Mesothelial cell of epicardium (in vitro differentiated cells): ENCODE data around the gene FSIP1. TPM values are rescaled to one million over a fixed set of nuclear protein-coding genes. Genes with fewer than 3 reads are reported as not detected.
A peak's percentile ranks its signal among the peaks of the same experiment; 100 is the strongest.

Experiments
- DNase-seq, 2 experiments: peaks; one replicate each; pipeline ENCODE4 v3.0.0; 2021; ENCODE audit warnings: low spot score in 2 of 2; ENCODE audit not compliant: unreplicated experiment in 2 of 2
- H3K27ac Mint-ChIP-seq: 2 replicates; pipeline ENCODE4 v1.8.0; 2021; ENCODE audit warnings: mixed read lengths
- H3K27me3 Mint-ChIP-seq: 2 replicates; pipeline ENCODE4 v1.8.0; 2021; ENCODE audit warnings: low read depth, mixed read lengths
- H3K36me3 Mint-ChIP-seq: 2 replicates; pipeline ENCODE4 v1.8.0; 2021; ENCODE audit warnings: mixed read lengths
- H3K4me1 Mint-ChIP-seq: 2 replicates; pipeline ENCODE4 v1.8.0; 2021; ENCODE audit warnings: mixed read lengths
- H3K4me3 Mint-ChIP-seq: 2 replicates; pipeline ENCODE4 v1.8.0; 2021; ENCODE audit warnings: mild to moderate bottlenecking, moderate library complexity, mixed read lengths
- H3K9me3 Mint-ChIP-seq: 2 replicates; pipeline ENCODE4 v1.8.0; 2021; ENCODE audit warnings: mixed read lengths
- total RNA-seq: library from RNA; stranded (reverse); gene quantifications from 3 replicates; pipeline ENCODE4 v1.2.1, GENCODE V29; 2021
- TF ChIP-seq, protein P1 (sequence below): fragments of 200-600 bp; sonication (generic); IDR thresholded peaks from one replicate; pipeline ENCODE4 v1.5.0; 2021; ENCODE audit warnings: antibody characterized with exemption; ENCODE audit not compliant: unreplicated experiment

The FSIP1 gene
- total RNA-seq, 1 donor from 2014 or later: 0.74 TPM

DNA sequence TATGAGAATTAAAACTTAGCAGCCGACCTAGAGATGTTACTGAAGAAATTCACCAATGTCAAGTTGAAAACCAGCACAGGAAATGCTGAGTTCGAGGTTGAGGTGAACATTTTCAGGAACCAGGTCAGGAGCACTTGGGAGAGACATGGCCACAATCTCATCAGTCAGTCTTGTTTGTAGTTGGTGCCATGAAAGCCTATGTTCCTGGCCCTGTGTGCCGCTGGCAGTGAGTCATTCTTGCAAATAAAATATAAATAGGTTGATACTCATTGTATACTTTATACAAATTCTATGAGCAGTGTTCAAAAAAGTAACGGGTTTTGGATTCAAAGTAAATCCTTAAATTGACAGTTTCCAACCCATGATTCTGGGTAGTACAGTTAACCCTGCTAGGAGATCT, 1.5 kb upstream of the FSIP1 start:
- peaks cover 30% of the 10 kb centered on the region for H3K4me1 Mint-ChIP-seq
- no peaks in the 10 kb centered on the region for H3K36me3 Mint-ChIP-seq
- H3K27me3 Mint-ChIP-seq: no peaks in the 10 kb centered on the region
- peaks cover 10% of the 10 kb centered on the region for H3K9me3 Mint-ChIP-seq
- peak overlapping the region; percentile 94 for H3K27ac Mint-ChIP-seq
- TF ChIP-seq, protein P1, sequence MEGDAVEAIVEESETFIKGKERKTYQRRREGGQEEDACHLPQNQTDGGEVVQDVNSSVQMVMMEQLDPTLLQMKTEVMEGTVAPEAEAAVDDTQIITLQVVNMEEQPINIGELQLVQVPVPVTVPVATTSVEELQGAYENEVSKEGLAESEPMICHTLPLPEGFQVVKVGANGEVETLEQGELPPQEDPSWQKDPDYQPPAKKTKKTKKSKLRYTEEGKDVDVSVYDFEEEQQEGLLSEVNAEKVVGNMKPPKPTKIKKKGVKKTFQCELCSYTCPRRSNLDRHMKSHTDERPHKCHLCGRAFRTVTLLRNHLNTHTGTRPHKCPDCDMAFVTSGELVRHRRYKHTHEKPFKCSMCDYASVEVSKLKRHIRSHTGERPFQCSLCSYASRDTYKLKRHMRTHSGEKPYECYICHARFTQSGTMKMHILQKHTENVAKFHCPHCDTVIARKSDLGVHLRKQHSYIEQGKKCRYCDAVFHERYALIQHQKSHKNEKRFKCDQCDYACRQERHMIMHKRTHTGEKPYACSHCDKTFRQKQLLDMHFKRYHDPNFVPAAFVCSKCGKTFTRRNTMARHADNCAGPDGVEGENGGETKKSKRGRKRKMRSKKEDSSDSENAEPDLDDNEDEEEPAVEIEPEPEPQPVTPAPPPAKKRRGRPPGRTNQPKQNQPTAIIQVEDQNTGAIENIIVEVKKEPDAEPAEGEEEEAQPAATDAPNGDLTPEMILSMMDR: no peak
- no peak for DNase-seq
- peak overlapping the region; percentile 93 for H3K4me3 Mint-ChIP-seq

DNA sequence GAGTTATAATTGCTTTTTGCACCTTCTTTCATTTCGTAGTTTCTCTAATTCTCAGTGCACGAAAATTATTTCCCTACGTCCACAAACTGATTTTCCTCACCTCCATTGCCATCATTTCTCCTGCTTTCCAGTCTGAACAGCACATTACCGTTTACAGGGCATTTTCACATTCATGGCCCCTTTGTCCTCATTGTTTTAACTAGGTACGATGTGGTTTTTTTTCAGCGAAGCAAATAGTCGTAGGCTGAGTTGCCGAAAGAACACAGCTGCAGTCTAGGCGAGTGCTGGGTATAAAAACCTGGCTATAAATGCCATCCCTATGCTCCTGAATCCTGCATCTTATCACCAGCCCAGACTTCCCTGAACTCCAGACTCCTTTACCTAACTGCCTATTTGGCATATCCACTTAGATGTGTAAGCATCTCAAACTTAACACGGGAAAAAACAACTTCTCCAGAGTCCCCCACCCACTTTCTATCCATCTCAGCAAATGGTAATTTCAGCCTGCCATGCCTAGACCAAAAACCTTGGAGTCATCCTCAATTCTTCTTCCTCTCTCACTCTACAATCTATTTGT, 691 bp upstream of the FSIP1 start:
- Mint-ChIP-seq H3K27me3 (no peaks in the 10 kb centered on the region), H3K27ac (peak overlapping the region; percentile 94), H3K36me3 (no peaks in the 10 kb centered on the region), H3K4me1 (peaks cover 30% of the 10 kb centered on the region), H3K4me3 (peak overlapping the region; percentile 93), H3K9me3 (peaks cover 10% of the 10 kb centered on the region)
- TF ChIP-seq, protein P1: no peak
- no peak for DNase-seq

DNA sequence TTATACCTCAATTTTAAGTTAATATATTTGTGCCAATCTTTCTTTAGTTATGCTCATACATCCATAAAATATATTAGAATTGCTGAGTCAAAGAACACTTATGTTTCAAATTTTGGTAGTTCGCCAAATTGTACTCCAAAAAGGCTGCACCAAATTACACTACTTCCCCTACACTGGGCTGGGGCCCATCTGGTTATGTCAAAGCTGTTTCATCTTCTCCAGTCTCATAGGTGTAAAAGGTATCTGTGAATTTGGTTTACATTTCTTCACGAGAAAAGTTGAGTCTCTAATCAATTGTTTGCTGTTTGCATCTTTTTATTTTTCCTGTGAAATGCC, 706 bp downstream of the FSIP1 start:
- no peak for DNase-seq
- H3K27ac Mint-ChIP-seq: peak overlapping the region; percentile 94
- peaks cover 39% of the 10 kb centered on the region for H3K4me1 Mint-ChIP-seq
- TF ChIP-seq, protein P1: no peak
- no peaks in the 10 kb centered on the region for H3K27me3 Mint-ChIP-seq
- H3K36me3 Mint-ChIP-seq: no peaks in the 10 kb centered on the region
- H3K4me3 Mint-ChIP-seq: peak overlapping the region; percentile 93
- H3K9me3 Mint-ChIP-seq: peaks cover 10% of the 10 kb centered on the region

- peaks cover 10% of the 10 kb centered on the region for H3K9me3 Mint-ChIP-seq
- H3K4me1 Mint-ChIP-seq: peaks cover 36% of the 10 kb centered on the region
- H3K36me3 Mint-ChIP-seq: no peaks in the 10 kb centered on the region
- TF ChIP-seq, protein P1: no peak
- no peak overlapping the region for H3K27ac Mint-ChIP-seq
- DNase-seq: no peak
- no peaks in the 10 kb centered on the region for H3K27me3 Mint-ChIP-seq
- peak overlapping the region; percentile 25 for H3K4me3 Mint-ChIP-seq
These were observed 1.3 kb downstream of the FSIP1 start for GRCh38 chr15:39781147-39781966.

GRCh38 chr15:39778021-39778420, 4.6 kb downstream of the FSIP1 start:
- DNase-seq: no peak
- H3K4me1 Mint-ChIP-seq: peaks cover 15% of the 10 kb centered on the region
- H3K27me3 Mint-ChIP-seq: no peaks in the 10 kb centered on the region
- no peak overlapping the region for H3K4me3 Mint-ChIP-seq
- H3K9me3 Mint-ChIP-seq: peaks cover 10% of the 10 kb centered on the region
- no peak overlapping the region for H3K27ac Mint-ChIP-seq
- TF ChIP-seq, protein P1: no peak
- no peaks in the 10 kb centered on the region for H3K36me3 Mint-ChIP-seq
